Retinal pigment epithelial cell (primary cell): ENCODE data around the gene TOB2.
A peak's percentile ranks its signal among the peaks of the same experiment; 100 is the strongest.

Experiments
- DNase-seq: peaks from one replicate; pipeline ENCODE4 v3.0.0-alpha.2; 2010; ENCODE audit warnings: low read depth
- H3K4me3 ChIP-seq: 2 replicates; pipeline ENCODE4 v1.5.1; 2011; ENCODE audit warnings: mild to moderate bottlenecking, low read length, control low read depth, moderate library complexity
- CTCF ChIP-seq: conservative IDR thresholded peaks from 2 replicates; pipeline ENCODE4 v1.5.1; 2011; ENCODE audit warnings: low read depth, low read length, control low read depth, inconsistent platforms

TOB2 gene

GRCh38 chr22:41446639-41447434 is at the start of gene TOB2:
Gene TOB2 (minus strand): TSS chr22:41446801. CDS start chr22:41437345, 9,456 bp downstream.
- H3K4me3 ChIP-seq = peak within 1 kb of the TSS; percentile 99
- TF ChIP-seq CTCF = no peak
- peak; percentile 85 for DNase-seq

- DNase-seq = no peak
- TF ChIP-seq CTCF = no peak
- H3K4me3 ChIP-seq = no peak overlapping the region
These were observed 44.9 kb upstream of the TOB2 start for GRCh38 chr22:41491374-41492100.

- no peak overlapping the region for H3K4me3 ChIP-seq
- no peak for TF ChIP-seq CTCF
- no peak for DNase-seq
These were observed 42.2 kb upstream of the TOB2 start for GRCh38 chr22:41488596-41489385.

GRCh38 chr22:41488076-41488475 is 41.5 kb upstream of the TOB2 start:
- no peak for TF ChIP-seq CTCF
- H3K4me3 ChIP-seq = no peak overlapping the region
- DNase-seq = no peak

GRCh38 chr22:41487037-41487935 is 40.7 kb upstream of the TOB2 start:
- peak; percentile 59 for DNase-seq
- H3K4me3 ChIP-seq = no peak overlapping the region
- TF ChIP-seq CTCF = no peak

- H3K4me3 ChIP-seq = no peak overlapping the region
- no peak for TF ChIP-seq CTCF
- no peak for DNase-seq
These were observed 38.4 kb upstream of the TOB2 start for GRCh38 chr22:41485033-41485432.
